GM10266 (cell line): Measurements from ENCODE around the gene ZSWIM6.

ENCODE experiments used
- DNase-seq: peaks from one replicate; pipeline ENCODE4 v3.0.0; 2012; ENCODE audit errors: extremely low spot score
- CTCF ChIP-seq: IDR thresholded peaks from 2 replicates; pipeline ENCODE4 v1.5.1; 2012; ENCODE audit warnings: mild to moderate bottlenecking, low read depth; ENCODE audit not compliant: control insufficient read depth, insufficient read depth; ENCODE audit errors: missing control alignments

ZSWIM6 gene

GRCh38 chr5:61289669-61290306 lies 42.3 kb upstream of the ZSWIM6 start:
- no peak for TF ChIP-seq CTCF
- DNase-seq: no peak

- DNase-seq: no peak
- TF ChIP-seq CTCF: no peak
Measured at GRCh38 chr5:61290791-61291210, 41.3 kb upstream of the ZSWIM6 start.

- DNase-seq: no peak
- TF ChIP-seq CTCF: no peak
Measured at GRCh38 chr5:61292062-61292657, 39.9 kb upstream of the ZSWIM6 start.

- TF ChIP-seq CTCF: no peak
Measured at GRCh38 chr5:61293071-61293470, 39.0 kb upstream of the ZSWIM6 start.

GRCh38 chr5:61293873-61294272 lies 38.2 kb upstream of the ZSWIM6 start:
- TF ChIP-seq CTCF: no peak
- DNase-seq: no peak

More at GRCh38 chr5:61293071-61293470, 39.0 kb upstream of the ZSWIM6 start:
- no peak for DNase-seq

- no peak for DNase-seq
- TF ChIP-seq CTCF: no peak
Measured at GRCh38 chr5:61295365-61295764, 36.7 kb upstream of the ZSWIM6 start.

GRCh38 chr5:61298066-61298465 lies 34.0 kb upstream of the ZSWIM6 start:
- no peak for DNase-seq
- TF ChIP-seq CTCF: no peak
